NB4 (cell line): Measurements from ENCODE around the gene TSEN34.

Source experiments
- MYC ChIP-seq: IDR thresholded peaks from 2 replicates; pipeline ENCODE4 v1.6.1; 2011; ENCODE audit warnings: low read depth, low read length
- POLR2A ChIP-seq: IDR thresholded peaks from 2 replicates; pipeline ENCODE4 v1.6.1; 2011; ENCODE audit warnings: mild to moderate bottlenecking; ENCODE audit not compliant: insufficient read length; ENCODE audit errors: extremely low read depth
- TF ChIP-seq, protein P1 (sequence below): IDR thresholded peaks from one replicate; pipeline ENCODE4 v1.5.1; 2012; ENCODE audit warnings: low read depth, low read length
- TF ChIP-seq, protein P2 (sequence below): IDR thresholded peaks from 2 replicates; pipeline ENCODE4 v1.6.1; 2011; ENCODE audit warnings: low read depth, low read length

DNA sequence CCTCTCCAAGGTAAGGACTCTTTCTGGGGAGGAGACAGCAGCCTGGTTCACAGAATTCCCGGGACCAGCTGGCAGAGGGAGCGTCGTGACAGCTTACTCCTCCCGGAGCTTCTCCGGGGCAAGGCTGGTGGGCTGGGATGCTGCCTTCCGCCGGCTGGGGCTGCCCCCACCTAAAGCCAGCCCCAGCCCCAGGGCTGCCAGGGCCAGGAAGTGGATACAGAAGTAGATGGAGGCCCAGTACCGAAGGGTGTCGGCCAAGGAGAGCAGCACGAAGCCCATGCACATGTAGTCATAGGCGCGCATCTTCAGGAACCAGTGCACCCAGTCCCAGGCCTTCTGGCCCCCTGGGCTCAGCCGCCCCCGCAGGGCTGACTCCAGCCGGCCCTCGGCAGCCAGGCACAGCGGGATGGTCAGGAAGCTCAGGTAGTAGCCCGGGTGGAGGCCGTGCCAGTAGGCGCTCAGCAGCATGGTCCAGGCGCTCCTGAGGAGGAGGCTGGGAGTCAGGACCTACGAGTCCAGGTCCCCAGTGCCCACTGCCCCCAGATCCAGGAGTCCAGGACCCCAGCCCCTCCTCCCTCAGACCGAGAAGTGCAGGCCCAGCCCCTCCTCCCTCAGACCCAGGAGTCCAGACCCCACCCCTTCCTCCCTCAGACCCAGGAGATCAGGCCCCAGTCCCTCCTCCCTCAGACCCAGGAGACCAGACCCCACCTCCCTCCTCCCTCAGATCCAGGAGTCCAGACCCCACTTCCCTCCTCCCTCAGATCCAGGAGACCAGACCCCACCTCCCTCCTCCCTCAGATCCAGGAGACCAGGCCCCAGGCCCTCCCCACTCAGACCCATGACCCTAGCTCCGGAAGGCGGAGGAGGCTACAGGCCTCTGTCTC is 16.9 kb upstream of the TSEN34 start:
- TF ChIP-seq, protein P1, sequence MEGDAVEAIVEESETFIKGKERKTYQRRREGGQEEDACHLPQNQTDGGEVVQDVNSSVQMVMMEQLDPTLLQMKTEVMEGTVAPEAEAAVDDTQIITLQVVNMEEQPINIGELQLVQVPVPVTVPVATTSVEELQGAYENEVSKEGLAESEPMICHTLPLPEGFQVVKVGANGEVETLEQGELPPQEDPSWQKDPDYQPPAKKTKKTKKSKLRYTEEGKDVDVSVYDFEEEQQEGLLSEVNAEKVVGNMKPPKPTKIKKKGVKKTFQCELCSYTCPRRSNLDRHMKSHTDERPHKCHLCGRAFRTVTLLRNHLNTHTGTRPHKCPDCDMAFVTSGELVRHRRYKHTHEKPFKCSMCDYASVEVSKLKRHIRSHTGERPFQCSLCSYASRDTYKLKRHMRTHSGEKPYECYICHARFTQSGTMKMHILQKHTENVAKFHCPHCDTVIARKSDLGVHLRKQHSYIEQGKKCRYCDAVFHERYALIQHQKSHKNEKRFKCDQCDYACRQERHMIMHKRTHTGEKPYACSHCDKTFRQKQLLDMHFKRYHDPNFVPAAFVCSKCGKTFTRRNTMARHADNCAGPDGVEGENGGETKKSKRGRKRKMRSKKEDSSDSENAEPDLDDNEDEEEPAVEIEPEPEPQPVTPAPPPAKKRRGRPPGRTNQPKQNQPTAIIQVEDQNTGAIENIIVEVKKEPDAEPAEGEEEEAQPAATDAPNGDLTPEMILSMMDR = no peak
- TF ChIP-seq POLR2A (no peak), MYC (no peak)
- TF ChIP-seq, protein P2, sequence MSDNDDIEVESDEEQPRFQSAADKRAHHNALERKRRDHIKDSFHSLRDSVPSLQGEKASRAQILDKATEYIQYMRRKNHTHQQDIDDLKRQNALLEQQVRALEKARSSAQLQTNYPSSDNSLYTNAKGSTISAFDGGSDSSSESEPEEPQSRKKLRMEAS = no peak
